Smooth muscle cell (in vitro differentiated cells): ENCODE data around the gene GOLGA2. TPM values are rescaled to one million over a fixed set of nuclear protein-coding genes. Genes with fewer than 3 reads are reported as not detected.

Experiments
- DNase-seq: peaks from one replicate; lab custom pipeline; 2025; ENCODE audit not compliant: unreplicated experiment; lab: John Stamatoyannopoulos, UW
- H2AFZ ChIP-seq: fragments of 200-600 bp; sonication (generic); 2 replicates; pipeline ENCODE4 v1.6.0; 2016; ENCODE audit warnings: antibody characterized with exemption, low read depth, mild to moderate bottlenecking
- H3F3A ChIP-seq: fragments of 200-600 bp; sonication (generic); 2 replicates; pipeline ENCODE4 v1.6.0; 2017; ENCODE audit warnings: antibody characterized with exemption, low read depth
- H3K27ac ChIP-seq: fragments of 200-600 bp; sonication (generic); 2 replicates; pipeline ENCODE4 v1.5.1; 2016; ENCODE audit warnings: low read depth, mild to moderate bottlenecking
- H3K27me3 ChIP-seq: fragments of 200-600 bp; sonication (generic); 2 replicates; pipeline ENCODE4 v1.6.1; 2016; ENCODE audit warnings: low read depth, mild to moderate bottlenecking
- H3K36me3 ChIP-seq: fragments of 200-600 bp; sonication (generic); 2 replicates; pipeline ENCODE4 v1.5.1; 2016; ENCODE audit warnings: low read depth
- H3K4me1 ChIP-seq: fragments of 200-600 bp; sonication (generic); 2 replicates; pipeline ENCODE4 v1.5.1; 2016; ENCODE audit warnings: low read depth
- H3K4me2 ChIP-seq: fragments of 200-600 bp; sonication (generic); 2 replicates; pipeline ENCODE4 v1.6.0; 2016; ENCODE audit warnings: mild to moderate bottlenecking
- H3K4me3 ChIP-seq: fragments of 200-600 bp; sonication (generic); 2 replicates; pipeline ENCODE4 v1.5.1; 2016; ENCODE audit warnings: mild to moderate bottlenecking
- H3K79me2 ChIP-seq: fragments of 200-600 bp; sonication (generic); 2 replicates; pipeline ENCODE4 v1.6.0; 2016; ENCODE audit warnings: low read depth, mild to moderate bottlenecking
- H3K9ac ChIP-seq: fragments of 200-600 bp; sonication (generic); 2 replicates; pipeline ENCODE4 v1.6.0; 2016; ENCODE audit warnings: low read depth
- H3K9me3 ChIP-seq: fragments of 200-600 bp; sonication (generic); replicated peaks from 2 replicates; pipeline ENCODE4 v1.5.1; 2016; ENCODE audit warnings: low read depth
- H4K20me1 ChIP-seq: fragments of 200-600 bp; sonication (generic); 2 replicates; pipeline ENCODE4 v1.6.0; 2016; ENCODE audit warnings: low read depth
- CTCF ChIP-seq: fragments of 200-600 bp; sonication (generic); IDR thresholded peaks from 2 replicates; pipeline ENCODE4 v1.5.1; 2017; ENCODE audit warnings: borderline replicate concordance, mild to moderate bottlenecking, antibody characterized with exemption; ENCODE audit not compliant: insufficient read depth, poor library complexity, severe bottlenecking
- WGBS: methylation state at CpG from one replicate; pipeline ENCODE4 v1.1.7; 2016; ENCODE audit warnings: low lambda C conversion rate; 5-methylcytosine and 5-hydroxymethylcytosine counted together
- polyA plus RNA-seq: library from polyadenylated mRNA; unstranded; fragments of >200 nt; fragmentation: Nextera tagmentation; extraction: Ambion mirVana; gene quantifications from 2 replicates; pipeline ENCODE4 v1.2.1, GENCODE V29; 2016
- total RNA-seq: library from RNA; depleted of rRNA; stranded (reverse); fragments of >200 nt; gene quantifications from 2 replicates; pipeline ENCODE4 v1.2.3, GENCODE V29; 2014

Gene GOLGA2
- total and polyA plus RNA-seq, 2 experiments from 2014 or later = 55.4 to 101 TPM

GRCh38 chr9:128216781-128217553 lies 58.8 kb downstream of the GOLGA2 start:
- peaks cover 4% of the 10 kb centered on the region for H3F3A ChIP-seq
- no peaks in the 10 kb centered on the region for H3K79me2 ChIP-seq
- H3K27ac ChIP-seq = no peak overlapping the region
- peak overlapping the region; percentile 3 for H3K4me2 ChIP-seq
- no peaks in the 10 kb centered on the region for H3K27me3 ChIP-seq
- H3K36me3 ChIP-seq = no peaks in the 10 kb centered on the region
- H4K20me1 ChIP-seq = peaks cover 12% of the 10 kb centered on the region
- no peaks in the 10 kb centered on the region for H3K9me3 ChIP-seq
- 96% methylated on average over 16 of the region's 16 CpGs for WGBS
- no peak overlapping the region for H3K9ac ChIP-seq
- peaks cover 6% of the 10 kb centered on the region for H3K4me1 ChIP-seq
- no peak overlapping the region for H3K4me3 ChIP-seq
- no peak overlapping the region for H2AFZ ChIP-seq
- DNase-seq = no peak
- no peak for TF ChIP-seq CTCF

DNA sequence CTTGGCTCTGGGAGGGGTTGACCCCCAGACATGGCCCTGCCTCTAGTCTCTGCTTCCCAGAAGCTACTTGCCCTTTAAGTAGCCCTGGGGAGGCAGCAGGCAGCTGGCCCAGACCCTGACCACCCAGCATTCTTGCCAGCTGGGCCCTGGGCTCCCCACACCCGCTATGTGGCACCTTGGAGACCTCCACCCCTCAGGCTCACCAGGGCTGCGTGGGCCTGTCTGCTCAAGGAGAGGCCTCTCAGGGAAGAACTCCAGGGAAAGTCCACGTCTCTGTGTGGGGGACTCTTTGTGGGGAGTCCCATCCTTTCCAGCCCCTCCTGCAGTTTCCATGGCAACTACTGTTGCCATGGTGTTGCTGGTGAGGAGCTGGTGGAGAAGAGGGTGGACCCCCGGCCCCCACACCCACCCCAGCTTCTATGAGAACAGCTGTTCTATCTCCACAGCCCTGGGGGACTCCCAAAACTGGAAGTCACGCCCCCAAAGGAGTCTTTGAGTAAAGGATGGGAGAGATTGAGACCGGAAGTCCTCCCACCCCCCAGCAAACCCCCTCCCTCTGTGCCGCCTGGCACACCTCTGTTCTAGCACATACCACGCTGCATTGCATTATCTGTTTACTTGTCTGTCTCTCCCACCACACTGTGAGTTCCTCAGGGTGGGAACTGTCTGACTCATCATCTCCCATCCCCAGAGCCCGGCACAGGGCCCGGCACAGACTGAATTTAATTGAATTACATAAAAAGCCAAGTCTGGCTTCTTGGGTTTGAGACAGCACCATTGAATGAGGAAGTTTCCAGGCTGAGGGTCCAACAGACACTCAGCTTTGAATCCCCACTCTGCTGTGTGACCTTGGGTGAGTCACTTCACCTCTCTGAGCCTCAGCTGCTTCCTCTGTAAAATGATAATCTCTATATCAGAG lies 60.1 kb downstream of the GOLGA2 start:
- Histone ChIP-seq H3K27me3 (no peaks in the 10 kb centered on the region), H3F3A (peaks cover 4% of the 10 kb centered on the region), H3K4me3 (no peak overlapping the region), H3K4me1 (peaks cover 6% of the 10 kb centered on the region), H3K27ac (peak overlapping the region; percentile 59), H4K20me1 (peaks cover 12% of the 10 kb centered on the region), H3K4me2 (peak overlapping the region; percentile 3), H3K79me2 (no peaks in the 10 kb centered on the region), H3K9ac (no peak overlapping the region), H3K9me3 (no peaks in the 10 kb centered on the region), H2AFZ (no peak overlapping the region), H3K36me3 (no peaks in the 10 kb centered on the region)
- no peak for DNase-seq
- WGBS = 53% methylated on average over 9 of the region's 10 CpGs
- no peak for TF ChIP-seq CTCF

DNA sequence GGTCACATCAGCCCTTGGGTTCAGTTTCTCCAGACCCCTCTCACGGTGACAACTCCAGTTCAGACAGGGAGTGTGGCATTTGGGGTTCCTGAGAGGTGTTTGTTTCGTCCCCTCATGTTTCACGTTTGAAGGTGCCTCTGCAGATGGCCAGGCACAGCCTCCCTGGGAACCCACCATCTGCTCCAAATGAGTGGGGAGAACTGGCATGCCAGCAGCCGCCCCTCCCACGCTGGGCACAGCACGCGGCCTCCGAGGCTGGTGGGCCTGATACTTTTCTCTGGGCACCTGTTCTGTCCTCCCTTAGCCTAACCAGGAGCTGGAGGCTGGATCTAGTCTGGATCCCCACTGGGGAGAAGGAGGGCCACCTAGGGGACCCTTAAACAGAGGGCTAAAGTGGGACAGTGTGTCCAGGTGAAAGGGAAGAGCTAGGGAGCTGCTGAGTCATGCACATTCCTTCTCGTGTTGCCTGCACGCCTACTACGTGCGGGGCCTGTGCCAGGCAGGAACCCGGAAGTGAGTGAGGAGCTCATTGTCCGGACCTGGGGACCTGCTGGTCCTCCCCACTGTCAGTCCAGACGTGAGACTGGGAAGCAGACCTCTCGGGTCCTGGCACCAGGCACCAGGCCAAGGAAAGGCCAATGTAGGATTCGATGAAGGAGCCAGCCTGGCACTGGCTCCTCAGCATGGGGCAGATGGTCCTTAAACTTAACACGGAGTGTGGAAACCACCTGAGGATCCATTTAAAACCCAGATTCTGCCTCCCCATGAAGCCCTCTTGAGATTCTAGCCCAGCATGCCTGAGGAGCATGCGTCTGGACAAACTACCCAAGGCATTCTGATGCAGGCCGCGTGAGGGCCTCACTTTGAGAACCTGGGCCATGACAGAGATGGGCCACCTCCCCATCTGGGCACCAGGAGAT lies 61.0 kb downstream of the GOLGA2 start:
- no peak overlapping the region for H2AFZ ChIP-seq
- no peaks in the 10 kb centered on the region for H3K79me2 ChIP-seq
- H3K4me3 ChIP-seq = no peak overlapping the region
- no peak overlapping the region for H3K4me2 ChIP-seq
- H3K27me3 ChIP-seq = no peaks in the 10 kb centered on the region
- no peak for TF ChIP-seq CTCF
- no peaks in the 10 kb centered on the region for H3K9me3 ChIP-seq
- no peak overlapping the region for H3K9ac ChIP-seq
- peak overlapping the region; percentile 59 for H3K27ac ChIP-seq
- H3F3A ChIP-seq = peaks cover 4% of the 10 kb centered on the region
- peaks cover 13% of the 10 kb centered on the region for H4K20me1 ChIP-seq
- H3K36me3 ChIP-seq = no peaks in the 10 kb centered on the region
- WGBS = 80% methylated on average over 20 of the region's 21 CpGs
- peaks cover 6% of the 10 kb centered on the region for H3K4me1 ChIP-seq
- no peak for DNase-seq
